ENCODE results near the gene ACHE. TPM values are rescaled to one million over a fixed set of nuclear protein-coding genes. Genes with fewer than 3 reads are reported as not detected.

ACHE gene
- total RNA-seq, 4 donors from 2014 or later: 6.7 to 55.9 (median 14.5) TPM

GRCh38 chr7:100888291-100888987 is 7.2 kb downstream of the ACHE start:
- H3K27ac ChIP-seq: peak overlapping the region; percentile 89 to 92
- DNase-seq: no peak
- peaks cover 0 to 13% of the 10 kb centered on the region in 2 donors for H3K4me1 ChIP-seq
- TF ChIP-seq, protein P1, sequence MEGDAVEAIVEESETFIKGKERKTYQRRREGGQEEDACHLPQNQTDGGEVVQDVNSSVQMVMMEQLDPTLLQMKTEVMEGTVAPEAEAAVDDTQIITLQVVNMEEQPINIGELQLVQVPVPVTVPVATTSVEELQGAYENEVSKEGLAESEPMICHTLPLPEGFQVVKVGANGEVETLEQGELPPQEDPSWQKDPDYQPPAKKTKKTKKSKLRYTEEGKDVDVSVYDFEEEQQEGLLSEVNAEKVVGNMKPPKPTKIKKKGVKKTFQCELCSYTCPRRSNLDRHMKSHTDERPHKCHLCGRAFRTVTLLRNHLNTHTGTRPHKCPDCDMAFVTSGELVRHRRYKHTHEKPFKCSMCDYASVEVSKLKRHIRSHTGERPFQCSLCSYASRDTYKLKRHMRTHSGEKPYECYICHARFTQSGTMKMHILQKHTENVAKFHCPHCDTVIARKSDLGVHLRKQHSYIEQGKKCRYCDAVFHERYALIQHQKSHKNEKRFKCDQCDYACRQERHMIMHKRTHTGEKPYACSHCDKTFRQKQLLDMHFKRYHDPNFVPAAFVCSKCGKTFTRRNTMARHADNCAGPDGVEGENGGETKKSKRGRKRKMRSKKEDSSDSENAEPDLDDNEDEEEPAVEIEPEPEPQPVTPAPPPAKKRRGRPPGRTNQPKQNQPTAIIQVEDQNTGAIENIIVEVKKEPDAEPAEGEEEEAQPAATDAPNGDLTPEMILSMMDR (IDR thresholded peaks at IDR 0.05): no peak
- TF ChIP-seq POLR2A (IDR thresholded peaks at IDR 0.05): no peak
- H3K4me3 ChIP-seq: peak overlapping the region; percentile 71 to 76
- no peaks in the 10 kb centered on the region for H3K27me3 ChIP-seq
- H3K36me3 ChIP-seq: no peaks in the 10 kb centered on the region
- intact Hi-C loops (cut with DNase I; ENCODE audit: low total_unique reads): no loop called here
- no peaks in the 10 kb centered on the region for H3K9me3 ChIP-seq

DNA sequence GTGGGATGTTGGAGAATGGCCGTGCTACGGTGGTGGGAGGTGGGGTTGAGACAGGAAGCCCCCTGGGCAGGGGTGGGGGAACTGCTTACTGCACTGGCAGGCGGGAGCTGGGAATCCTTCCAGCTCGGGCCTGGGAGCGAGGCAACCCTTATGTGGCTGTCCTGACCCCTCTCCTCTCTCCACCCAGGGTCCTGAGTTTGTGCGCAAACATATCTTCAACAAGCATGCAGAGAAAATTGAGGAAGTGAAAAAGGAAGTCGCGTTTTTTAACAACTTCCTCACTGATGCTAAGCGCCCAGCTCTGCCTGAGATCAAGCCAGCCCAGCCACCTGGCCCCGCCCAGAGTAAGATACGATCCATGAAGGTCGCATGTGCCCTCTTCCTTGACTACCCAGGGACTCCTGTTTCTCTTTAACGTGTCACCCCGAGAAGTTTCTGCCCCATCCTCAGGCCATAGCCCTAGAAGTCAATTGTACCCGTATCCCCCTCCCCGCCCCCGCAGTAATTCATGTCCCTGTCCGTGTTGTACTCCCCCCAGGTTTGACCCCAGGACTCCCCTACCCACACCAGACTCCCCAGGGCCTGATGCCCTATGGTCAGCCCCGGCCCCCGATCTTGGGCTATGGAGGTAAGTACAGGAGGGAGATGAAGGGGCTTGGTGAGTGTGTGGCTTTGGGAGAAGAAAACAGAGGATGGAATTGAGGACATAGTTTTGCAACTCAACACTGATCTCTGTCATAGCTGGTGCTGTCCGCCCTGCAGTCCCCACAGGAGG is 8.0 kb downstream of the ACHE start:
- intact Hi-C loops (cut with DNase I; ENCODE audit: low total_unique reads): no loop called here
- Histone ChIP-seq H3K27me3 (no peaks in the 10 kb centered on the region), H3K36me3 (no peaks in the 10 kb centered on the region), H3K4me3 (no peak overlapping the region), H3K4me1 (peaks cover 0 to 13% of the 10 kb centered on the region in 2 donors), H3K27ac (no peak overlapping the region), H3K9me3 (no peaks in the 10 kb centered on the region)
- no peak for DNase-seq
- TF ChIP-seq, protein P1 (IDR thresholded peaks at IDR 0.05): no peak
- no peak for TF ChIP-seq POLR2A (IDR thresholded peaks at IDR 0.05)

DNA sequence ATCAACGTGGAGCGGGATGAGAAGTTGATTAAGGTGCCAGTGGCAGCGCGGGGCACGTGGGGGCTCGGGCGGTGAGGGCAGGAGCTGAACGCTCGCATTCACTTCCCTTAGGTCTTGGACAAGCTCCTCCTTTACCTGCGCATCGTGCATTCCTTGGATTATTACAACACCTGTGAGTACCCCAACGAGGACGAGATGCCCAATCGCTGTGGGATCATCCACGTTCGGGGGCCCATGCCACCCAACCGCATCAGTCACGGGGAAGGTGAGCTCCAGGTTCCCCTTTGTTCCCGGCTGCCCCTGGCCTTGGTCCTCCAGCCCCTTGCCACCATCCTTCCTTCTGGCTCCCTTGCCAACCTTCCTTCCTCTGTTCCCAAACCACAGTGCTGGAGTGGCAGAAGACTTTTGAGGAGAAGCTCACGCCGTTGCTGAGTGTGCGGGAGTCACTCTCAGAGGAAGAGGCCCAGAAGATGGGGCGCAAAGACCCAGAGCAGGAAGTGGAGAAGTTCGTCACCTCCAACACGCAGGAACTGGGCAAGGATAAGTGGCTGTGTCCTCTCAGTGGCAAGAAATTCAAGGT is 8.7 kb downstream of the ACHE start:
- TF ChIP-seq POLR2A (IDR thresholded peaks at IDR 0.05): no peak
- TF ChIP-seq, protein P1 (IDR thresholded peaks at IDR 0.05): no peak
- no peaks in the 10 kb centered on the region for H3K36me3 ChIP-seq

DNA sequence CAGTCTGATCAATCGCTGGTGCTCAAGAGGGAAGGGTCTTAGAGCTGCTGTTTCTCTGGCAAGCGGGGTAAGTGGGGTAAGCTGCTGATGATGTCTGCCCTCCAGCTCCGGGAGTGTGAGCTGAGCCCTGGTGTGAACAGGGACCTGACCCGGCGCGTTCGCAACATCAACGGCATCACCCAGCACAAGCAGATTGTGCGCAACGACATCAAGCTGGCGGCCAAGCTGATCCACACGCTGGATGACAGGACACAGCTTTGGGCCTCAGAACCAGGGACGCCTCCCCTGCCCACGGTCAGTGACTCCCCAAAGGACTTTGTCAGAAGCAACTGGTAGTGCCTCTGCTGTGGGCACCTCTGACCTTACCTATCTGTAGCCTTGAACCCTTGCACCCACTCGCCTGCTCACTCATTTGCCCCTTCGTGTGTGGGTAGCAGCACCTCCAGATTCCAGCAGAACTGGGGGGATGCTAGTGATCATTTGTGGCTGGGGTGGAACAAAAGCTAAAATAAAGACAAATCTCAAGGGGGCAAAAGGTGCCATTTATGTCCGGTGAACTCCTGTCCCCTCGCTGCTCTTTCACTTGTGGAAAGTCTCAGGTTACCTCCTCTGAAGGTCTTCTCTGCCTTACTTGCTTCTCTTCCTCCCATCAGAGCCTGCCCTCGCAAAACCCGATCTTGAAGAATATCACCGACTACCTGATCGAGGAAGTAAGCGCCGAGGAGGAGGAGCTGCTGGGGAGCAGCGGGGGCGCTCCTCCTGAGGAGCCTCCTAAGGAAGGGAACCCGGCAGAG is 9.3 kb downstream of the ACHE start:
- no peak for TF ChIP-seq POLR2A (IDR thresholded peaks at IDR 0.05)
- TF ChIP-seq, protein P1 (IDR thresholded peaks at IDR 0.05): no peak
- no peaks in the 10 kb centered on the region for H3K9me3 ChIP-seq
- H3K36me3 ChIP-seq: no peaks in the 10 kb centered on the region
- no peak overlapping the region for H3K4me3 ChIP-seq
- no peaks in the 10 kb centered on the region for H3K27me3 ChIP-seq
- peaks cover 0 to 13% of the 10 kb centered on the region in 2 donors for H3K4me1 ChIP-seq
- no peak for DNase-seq
- intact Hi-C loops (cut with DNase I; ENCODE audit: low total_unique reads): no loop called here
- no peak overlapping the region for H3K27ac ChIP-seq

More for the DNA sequence above, 8.7 kb downstream of the ACHE start:
- no peak overlapping the region for H3K27ac ChIP-seq
- no peaks in the 10 kb centered on the region for H3K9me3 ChIP-seq
- intact Hi-C loops (cut with DNase I; ENCODE audit: low total_unique reads): no loop called here
- no peak for DNase-seq
- H3K27me3 ChIP-seq: no peaks in the 10 kb centered on the region
- no peak overlapping the region for H3K4me3 ChIP-seq
- peaks cover 0 to 13% of the 10 kb centered on the region in 2 donors for H3K4me1 ChIP-seq
